Body of pancreas (tissue), 4 donors: ENCODE measurements around the gene IL17F. TPM values are rescaled to one million over a fixed set of nuclear protein-coding genes. Genes with fewer than 3 reads are reported as not detected.

Experiments used
- ATAC-seq: fragments of 150-250 bp; one replicate; pipeline ENCODE4 v1.9.1; 2016
- DNase-seq, 4 donors: peaks; one replicate each; pipeline ENCODE4 v3.0.0-alpha.2; 2019
- H3K27ac ChIP-seq, 4 donors: fragments of 200-600 bp; sonication (generic); 1 replicate in 3 of 4; 2 replicates in 1 of 4; pipeline versions ENCODE4 v1.5.1 to v1.6.1; 2016 to 2019; ENCODE audit warnings: mild to moderate bottlenecking in 1 of 4, mixed read lengths in 1 of 4, moderate library complexity in 1 of 4
- H3K27me3 ChIP-seq, 2 donors: fragments of 200-600 bp; sonication (generic); one replicate each; pipeline ENCODE4 v1.6.0; 2016; ENCODE audit warnings: mild to moderate bottlenecking in 1 of 2
- H3K36me3 ChIP-seq, 2 donors: fragments of 200-600 bp; sonication (generic); replicated peaks in 1 of 2; 2 replicates each; pipeline ENCODE4 v1.5.1; 2016; ENCODE audit warnings: low read depth in 2 of 2; ENCODE audit not compliant: insufficient read depth in 1 of 2
- H3K4me1 ChIP-seq: fragments of 200-600 bp; sonication (generic); one replicate; pipeline ENCODE4 v1.6.0; 2016
- H3K4me3 ChIP-seq, 2 donors: fragments of 200-600 bp; sonication (generic); 1 replicate in 1 of 2; 2 replicates in 1 of 2; pipeline ENCODE4 v1.5.1; 2016 to 2019
- H3K9me3 ChIP-seq, 3 donors: fragments of 200-600 bp; sonication (generic); 1 replicate in 2 of 3; 2 replicates in 1 of 3; pipeline ENCODE4 v1.5.1; 2016
- POLR2A ChIP-seq, 3 donors: fragments of 450-650 bp; IDR thresholded peaks; one replicate each; pipeline ENCODE4 v1.6.1; 2016; ENCODE audit warnings: antibody characterized with exemption in 3 of 3, mild to moderate bottlenecking in 2 of 3
- WGBS, 2 donors: methylation state at CpG; one replicate each; pipeline ENCODE4 v1.1.5; 2017; 5-methylcytosine and 5-hydroxymethylcytosine counted together
- intact Hi-C: fragments of 100-400 bp; cut with DNase I; formaldehyde crosslinking; loops from one replicate; pipeline ENCODE4 v1.15.1; 2023
- total RNA-seq, 2 donors: library from RNA; depleted of rRNA; stranded (reverse); fragments of >200 nt; gene quantifications; one replicate each; pipeline ENCODE4 v1.1.0, GENCODE V29; 2016
- TF ChIP-seq, protein P1 (sequence below), 7 experiments: fragments of 450-650 bp in 4 of 7; fragments of 200-600 bp in 3 of 7; sonication (generic) in 3 of 7; IDR thresholded peaks; one replicate each; pipeline ENCODE4 v1.5.1; 2016 to 2019; ENCODE audit warnings: antibody characterized with exemption in 7 of 7

Gene IL17F
- total RNA-seq, 2 donors from 2014 or later, result not detected

GRCh38 chr6:52261229-52261628 lies 16.9 kb upstream of the IL17F start:
- DNase-seq (no peak), ATAC-seq (no peak)
- no peaks in the 10 kb centered on the region for H3K9me3 ChIP-seq
- intact Hi-C loops, result no loop called here
- H3K27me3 ChIP-seq, result no peaks in the 10 kb centered on the region
- TF ChIP-seq, protein P1, sequence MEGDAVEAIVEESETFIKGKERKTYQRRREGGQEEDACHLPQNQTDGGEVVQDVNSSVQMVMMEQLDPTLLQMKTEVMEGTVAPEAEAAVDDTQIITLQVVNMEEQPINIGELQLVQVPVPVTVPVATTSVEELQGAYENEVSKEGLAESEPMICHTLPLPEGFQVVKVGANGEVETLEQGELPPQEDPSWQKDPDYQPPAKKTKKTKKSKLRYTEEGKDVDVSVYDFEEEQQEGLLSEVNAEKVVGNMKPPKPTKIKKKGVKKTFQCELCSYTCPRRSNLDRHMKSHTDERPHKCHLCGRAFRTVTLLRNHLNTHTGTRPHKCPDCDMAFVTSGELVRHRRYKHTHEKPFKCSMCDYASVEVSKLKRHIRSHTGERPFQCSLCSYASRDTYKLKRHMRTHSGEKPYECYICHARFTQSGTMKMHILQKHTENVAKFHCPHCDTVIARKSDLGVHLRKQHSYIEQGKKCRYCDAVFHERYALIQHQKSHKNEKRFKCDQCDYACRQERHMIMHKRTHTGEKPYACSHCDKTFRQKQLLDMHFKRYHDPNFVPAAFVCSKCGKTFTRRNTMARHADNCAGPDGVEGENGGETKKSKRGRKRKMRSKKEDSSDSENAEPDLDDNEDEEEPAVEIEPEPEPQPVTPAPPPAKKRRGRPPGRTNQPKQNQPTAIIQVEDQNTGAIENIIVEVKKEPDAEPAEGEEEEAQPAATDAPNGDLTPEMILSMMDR (IDR thresholded peaks at IDR 0.05), result no peak
- TF ChIP-seq POLR2A (IDR thresholded peaks at IDR 0.05), result no peak
- no peak overlapping the region for H3K27ac ChIP-seq
- no peak overlapping the region for H3K4me3 ChIP-seq
- 62 to 76% methylated on average over 6 of the region's 6 CpGs for WGBS, 2 donors
- peaks cover 0 to 13% of the 10 kb centered on the region in 2 donors for H3K36me3 ChIP-seq
- no peaks in the 10 kb centered on the region for H3K4me1 ChIP-seq

- H3K9me3 ChIP-seq, result no peaks in the 10 kb centered on the region
- intact Hi-C loops, result no loop called here
- no peak overlapping the region for H3K4me3 ChIP-seq
- 82 to 84% methylated on average over 3 of the region's 3 CpGs for WGBS, 2 donors
- no peak for TF ChIP-seq POLR2A (IDR thresholded peaks at IDR 0.05)
- TF ChIP-seq, protein P1 (IDR thresholded peaks at IDR 0.05), result no peak
- no peaks in the 10 kb centered on the region for H3K4me1 ChIP-seq
- ATAC-seq, result no peak
- H3K27ac ChIP-seq, result no peak overlapping the region
- peaks cover 0 to 13% of the 10 kb centered on the region in 2 donors for H3K36me3 ChIP-seq
- DNase-seq, result no peak
- no peaks in the 10 kb centered on the region for H3K27me3 ChIP-seq
These were observed 16.3 kb upstream of the IL17F start for GRCh38 chr6:52260634-52261033.

DNA sequence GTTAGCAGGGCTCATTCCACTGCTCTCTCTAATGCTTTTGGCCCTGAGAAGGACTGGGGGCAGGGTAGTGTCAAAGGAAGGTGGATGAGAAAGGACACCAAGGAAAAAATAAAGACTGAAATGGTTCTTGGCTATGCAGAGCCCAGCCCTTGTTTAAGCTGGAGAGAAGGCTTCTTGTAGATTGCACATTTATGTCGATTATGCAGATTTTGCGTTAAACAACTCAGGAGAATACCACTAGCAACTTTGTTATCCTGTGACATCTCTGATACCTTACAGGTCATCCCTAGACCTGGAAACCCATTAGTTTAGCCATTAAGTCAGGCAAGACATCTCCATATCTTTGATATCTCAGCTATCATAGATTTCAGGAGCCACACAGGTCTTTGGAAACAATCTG lies 11.1 kb upstream of the IL17F start:
- no peak for ATAC-seq
- Histone ChIP-seq H3K36me3 (no peaks in the 10 kb centered on the region), H3K27ac (no peak overlapping the region), H3K4me1 (no peaks in the 10 kb centered on the region), H3K4me3 (no peak overlapping the region), H3K27me3 (no peaks in the 10 kb centered on the region), H3K9me3 (no peaks in the 10 kb centered on the region)
- WGBS, 2 donors, result 86 to 88% methylated on average over 2 of the region's 2 CpGs
- no peak for TF ChIP-seq POLR2A (IDR thresholded peaks at IDR 0.05)
- TF ChIP-seq, protein P1 (IDR thresholded peaks at IDR 0.05), result no peak
- intact Hi-C loops, result no loop called here
- no peak for DNase-seq

DNA sequence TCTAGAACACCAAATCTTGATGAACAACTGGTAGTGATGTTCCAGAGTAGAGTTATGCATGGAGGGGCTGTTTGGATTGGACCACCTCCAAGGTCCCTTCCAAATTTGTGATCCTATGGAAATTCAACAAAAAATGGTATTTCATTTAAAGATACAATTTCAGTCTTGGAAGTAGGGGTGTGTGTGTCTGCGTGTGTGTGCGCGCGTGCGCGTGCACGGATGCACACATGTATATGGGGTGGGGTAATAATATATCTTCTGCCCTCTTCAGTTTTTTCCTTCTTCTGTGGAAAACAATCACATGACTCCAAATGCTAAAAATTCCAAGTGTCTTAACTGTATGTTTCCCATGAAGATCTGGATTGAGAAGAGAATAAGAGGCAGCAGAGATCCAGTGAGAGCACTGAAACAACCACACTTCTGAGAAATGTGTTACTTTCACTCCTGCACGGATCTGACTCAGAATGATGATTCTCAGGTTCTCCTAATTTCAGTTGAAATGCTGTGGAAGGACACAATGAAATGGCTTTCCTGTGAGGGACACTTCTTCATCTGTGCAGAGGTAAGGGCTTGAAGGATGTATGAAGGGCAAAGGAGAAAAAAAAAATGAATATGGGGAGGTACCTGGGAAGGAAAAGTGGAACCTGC lies 10.6 kb upstream of the IL17F start:
- no peaks in the 10 kb centered on the region for H3K4me1 ChIP-seq
- intact Hi-C loops, result no loop called here
- no peak overlapping the region for H3K4me3 ChIP-seq
- no peaks in the 10 kb centered on the region for H3K27me3 ChIP-seq
- H3K36me3 ChIP-seq, result no peaks in the 10 kb centered on the region
- ATAC-seq (no peak), DNase-seq (no peak)
- WGBS, 2 donors, result 87 to 94% methylated on average over 8 of the region's 8 CpGs
- no peak overlapping the region for H3K27ac ChIP-seq
- TF ChIP-seq, protein P1 (IDR thresholded peaks at IDR 0.05), result no peak
- no peak for TF ChIP-seq POLR2A (IDR thresholded peaks at IDR 0.05)
- H3K9me3 ChIP-seq, result no peaks in the 10 kb centered on the region

DNA sequence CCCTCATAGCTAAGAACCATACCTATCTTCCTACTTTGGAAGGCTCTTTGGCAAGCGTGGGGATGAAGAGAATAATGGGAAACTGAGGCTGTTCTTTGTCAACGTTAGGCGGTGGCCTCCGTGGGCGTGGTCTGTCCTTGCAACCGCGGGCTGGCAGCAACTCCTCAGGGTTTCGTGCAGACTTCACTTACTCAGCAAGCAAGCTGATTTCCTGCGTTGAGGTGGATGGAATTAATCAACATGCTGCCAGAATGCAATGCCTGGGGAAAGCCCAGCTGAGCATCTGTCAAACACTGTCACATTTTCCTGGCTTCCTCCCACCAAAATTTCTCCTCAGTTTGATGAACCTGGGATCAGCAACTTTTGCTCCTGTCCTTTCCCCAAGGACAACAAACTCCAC lies 9.2 kb upstream of the IL17F start:
- WGBS, 2 donors, result 9 to 18% methylated on average over 9 of the region's 9 CpGs
- Histone ChIP-seq H3K9me3 (no peaks in the 10 kb centered on the region), H3K27ac (no peak overlapping the region), H3K4me3 (no peak overlapping the region), H3K4me1 (no peaks in the 10 kb centered on the region), H3K27me3 (no peaks in the 10 kb centered on the region), H3K36me3 (no peaks in the 10 kb centered on the region)
- ATAC-seq (no peak), DNase-seq (peak in 1 of 4 donors; percentile 4)
- intact Hi-C loops, result no loop called here
- no peak for TF ChIP-seq POLR2A (IDR thresholded peaks at IDR 0.05)
- TF ChIP-seq, protein P1 (IDR thresholded peaks at IDR 0.05), result no peak
